Ovary (tissue), 9 donors: ENCODE results near the gene PSRC1. TPM values are rescaled to one million over a fixed set of nuclear protein-coding genes. Genes with fewer than 3 reads are reported as not detected.

Source experiments
- DNase-seq, 5 donors: peaks; one replicate each; pipeline ENCODE4 v3.0.0-alpha.2; 2019 to 2020
- H3K27ac ChIP-seq, 2 donors: fragments of 200-600 bp; one replicate each; pipeline versions ENCODE4 v1.5.1 to v1.8.0; 2019 to 2022
- H3K27me3 ChIP-seq: fragments of 200-600 bp; one replicate; pipeline ENCODE4 v1.8.0; 2022
- H3K36me3 ChIP-seq: fragments of 200-600 bp; sonication (generic); one replicate; pipeline ENCODE4 v1.5.1; 2019
- H3K4me1 ChIP-seq: one replicate; pipeline ENCODE4 v1.8.1; 2013; ENCODE audit warnings: mild to moderate bottlenecking, moderate library complexity; ENCODE audit not compliant: insufficient read depth
- H3K4me3 ChIP-seq: fragments of 200-600 bp; sonication (generic); one replicate; pipeline ENCODE4 v1.5.1; 2017
- H3K9me3 ChIP-seq, 2 donors: fragments of 200-600 bp in 1 of 2; sonication (generic) in 1 of 2; one replicate each; pipeline versions ENCODE4 v1.5.1 to v1.8.1; 2013 to 2019; ENCODE audit warnings: mild to moderate bottlenecking in 1 of 2, moderate library complexity in 1 of 2
- EP300 ChIP-seq: sonication (generic); formaldehyde crosslinking; IDR thresholded peaks from one replicate; pipeline ENCODE4 v1.6.1; 2017; ENCODE audit warnings: antibody characterized with exemption
- POLR2A ChIP-seq: fragments of 450-650 bp; IDR thresholded peaks from one replicate; pipeline ENCODE4 v1.6.1; 2017; ENCODE audit warnings: antibody characterized with exemption, mild to moderate bottlenecking, moderate library complexity
- WGBS, 3 donors: extraction: QIAGEN DNeasy Blood & Tissue Kit in 1 of 3; methylation state at CpG; one replicate each; pipeline versions ENCODE4 v1.1.5 to v1.1.7; 2013 to 2017; 5-methylcytosine and 5-hydroxymethylcytosine counted together
- intact Hi-C, 4 donors: fragments of 100-400 bp; cut with DNase I; formaldehyde crosslinking; loops; one replicate each; pipeline versions ENCODE4 v1.11.0 to v1.15.1; 2022 to 2023
- polyA plus RNA-seq, 2 donors: library from polyadenylated mRNA; stranded (reverse); fragments of 200-250 nt in 1 of 2; fragments of 350-450 nt in 1 of 2; fragmentation: Illumina TruSeq in 1 of 2; extraction: RNeasy Lipid Tissue Mini Kit (QIAGEN cat#74804) in 1 of 2; gene quantifications; one replicate each; pipeline ENCODE4 v1.2.3, GENCODE V29; 2013 to 2014
- total RNA-seq, 7 donors: library from RNA; depleted of rRNA in 2 of 7; stranded (reverse); fragments of >200 nt in 2 of 7; fragmentation: NEBNext Ultra II Directional in 3 of 7; extraction: Animal tissue kit (Norgen Biotek cat#: 25700) in 3 of 7; gene quantifications; one replicate each; pipeline versions ENCODE4 v1.1.0 to v1.2.4, GENCODE V29; 2016 to 2023
- TF ChIP-seq, protein P1 (sequence below), 3 donors: fragments of 450-650 bp in 2 of 3; fragments of 200-600 bp in 1 of 3; IDR thresholded peaks; one replicate each; pipeline versions ENCODE4 v1.5.1 to v1.8.0; 2016 to 2022; ENCODE audit warnings: antibody characterized with exemption in 3 of 3, mild to moderate bottlenecking in 1 of 3
- donor health status: DM: no; HTN: no; CAD: no; lungs with moderate emphysema.
- donor health status: DM: no; HTN: no; CAD: no.
- donor health status: Bipolar disorder and iron deficiency.
- donor health status: DM: yes; HTN: yes; CAD: no.
- donor health status: DM: no; HTN: no; CAD: no.
- donor health status: DM: yes; HTN: yes; CAD: no.

PSRC1 gene
- total and polyA plus RNA-seq, 9 donors, result 1.0 to 8.1 (median 5.3) TPM

DNA sequence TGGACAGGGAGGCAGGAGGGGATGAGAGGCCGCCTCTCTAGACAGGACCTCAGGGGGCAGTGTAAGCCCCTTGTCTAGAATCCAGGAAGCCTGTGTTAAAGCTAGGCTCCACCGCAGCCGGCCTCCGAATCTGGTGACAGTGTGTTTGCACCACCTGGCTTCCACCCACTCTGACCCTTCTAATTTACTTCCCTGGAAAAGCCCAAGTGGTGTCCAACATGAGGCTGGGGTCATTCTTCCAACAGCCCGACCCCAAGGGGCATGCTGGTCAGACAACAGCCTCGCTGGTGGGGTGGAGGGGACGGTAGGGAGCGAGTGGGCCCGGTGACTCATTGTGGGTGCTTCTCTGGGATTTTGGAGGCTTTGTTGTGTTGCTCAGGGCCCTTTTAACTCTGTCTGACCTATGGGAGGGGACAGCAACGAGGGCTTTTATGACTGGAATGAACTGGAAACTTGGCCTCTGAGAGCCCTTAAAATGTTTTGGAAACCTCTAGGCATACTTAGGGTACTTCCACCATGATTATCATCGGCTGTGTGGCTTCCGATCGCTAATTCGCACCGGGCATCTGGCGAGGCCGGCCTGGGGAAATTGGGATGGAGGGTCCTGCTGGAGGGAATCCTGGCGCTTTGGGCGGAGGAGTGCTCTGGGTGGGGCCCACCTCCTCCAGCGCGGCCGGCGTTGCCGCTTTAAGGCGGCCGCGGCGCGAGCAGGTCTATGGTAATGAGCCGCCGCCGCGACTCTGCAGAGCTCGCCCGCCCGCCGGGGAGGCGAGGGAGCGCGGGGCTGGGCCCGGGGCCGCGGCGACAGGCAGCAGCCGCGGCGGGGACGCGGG lies 33.9 kb downstream of the PSRC1 start, which contains the start of gene CELSR2:
CELSR2 (plus strand) TSS at position 743 of the 833 bp plus-strand sequence. CDS start 541 bp downstream, outside the sequence.
- Histone ChIP-seq H3K27ac (no peak within 1 kb of the TSS), H3K36me3 (no peaks in the 10 kb centered on the region), H3K9me3 (no peaks in the 10 kb centered on the region), H3K27me3 (no peaks in the 10 kb centered on the region), H3K4me1 (peaks cover 4% of the 10 kb centered on the region), H3K4me3 (peak within 1 kb of the TSS; percentile 59)
- peak in 3 of 5 donors; percentile 31 to 54 (median 49) for DNase-seq
- intact Hi-C loops, result no loop called here
- 10 to 16% (median 15%) methylated on average over 31 to 49 of the region's 49 CpGs for WGBS, 3 donors
- TF ChIP-seq EP300 (no peak), POLR2A (no peak)
- TF ChIP-seq, protein P1, sequence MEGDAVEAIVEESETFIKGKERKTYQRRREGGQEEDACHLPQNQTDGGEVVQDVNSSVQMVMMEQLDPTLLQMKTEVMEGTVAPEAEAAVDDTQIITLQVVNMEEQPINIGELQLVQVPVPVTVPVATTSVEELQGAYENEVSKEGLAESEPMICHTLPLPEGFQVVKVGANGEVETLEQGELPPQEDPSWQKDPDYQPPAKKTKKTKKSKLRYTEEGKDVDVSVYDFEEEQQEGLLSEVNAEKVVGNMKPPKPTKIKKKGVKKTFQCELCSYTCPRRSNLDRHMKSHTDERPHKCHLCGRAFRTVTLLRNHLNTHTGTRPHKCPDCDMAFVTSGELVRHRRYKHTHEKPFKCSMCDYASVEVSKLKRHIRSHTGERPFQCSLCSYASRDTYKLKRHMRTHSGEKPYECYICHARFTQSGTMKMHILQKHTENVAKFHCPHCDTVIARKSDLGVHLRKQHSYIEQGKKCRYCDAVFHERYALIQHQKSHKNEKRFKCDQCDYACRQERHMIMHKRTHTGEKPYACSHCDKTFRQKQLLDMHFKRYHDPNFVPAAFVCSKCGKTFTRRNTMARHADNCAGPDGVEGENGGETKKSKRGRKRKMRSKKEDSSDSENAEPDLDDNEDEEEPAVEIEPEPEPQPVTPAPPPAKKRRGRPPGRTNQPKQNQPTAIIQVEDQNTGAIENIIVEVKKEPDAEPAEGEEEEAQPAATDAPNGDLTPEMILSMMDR (IDR thresholded peaks at IDR 0.05), result no peak

DNA sequence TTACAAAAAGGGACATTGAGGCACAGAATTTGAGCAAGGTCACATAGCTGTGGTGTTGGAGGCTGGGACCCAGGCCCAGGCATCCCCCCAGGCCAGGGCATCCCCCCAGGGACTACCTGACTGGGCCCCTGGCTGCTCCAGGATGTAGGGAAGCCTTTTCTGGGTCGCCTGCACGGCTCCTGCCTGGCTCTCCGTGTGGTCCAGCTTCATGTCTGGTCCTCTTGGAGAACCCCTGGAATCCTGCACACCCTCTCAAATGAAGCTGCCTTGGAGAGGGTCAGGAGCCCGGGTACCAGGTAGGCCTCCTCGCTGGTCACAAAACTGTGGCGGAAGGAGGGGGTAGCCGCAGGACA lies 34.5 kb downstream of the PSRC1 start:
- H3K4me3 ChIP-seq, result no peak overlapping the region
- DNase-seq, result no peak
- no peak overlapping the region for H3K27ac ChIP-seq
- H3K9me3 ChIP-seq, result no peaks in the 10 kb centered on the region
- TF ChIP-seq EP300 (no peak), POLR2A (no peak)
- TF ChIP-seq, protein P1 (IDR thresholded peaks at IDR 0.05), result no peak
- WGBS, 3 donors, result 85 to 95% (median 90%) methylated on average over 7 of the region's 7 CpGs
- H3K27me3 ChIP-seq, result no peaks in the 10 kb centered on the region
- H3K36me3 ChIP-seq, result no peaks in the 10 kb centered on the region
- intact Hi-C loops, result no loop called here
- H3K4me1 ChIP-seq, result peaks cover 4% of the 10 kb centered on the region

DNA sequence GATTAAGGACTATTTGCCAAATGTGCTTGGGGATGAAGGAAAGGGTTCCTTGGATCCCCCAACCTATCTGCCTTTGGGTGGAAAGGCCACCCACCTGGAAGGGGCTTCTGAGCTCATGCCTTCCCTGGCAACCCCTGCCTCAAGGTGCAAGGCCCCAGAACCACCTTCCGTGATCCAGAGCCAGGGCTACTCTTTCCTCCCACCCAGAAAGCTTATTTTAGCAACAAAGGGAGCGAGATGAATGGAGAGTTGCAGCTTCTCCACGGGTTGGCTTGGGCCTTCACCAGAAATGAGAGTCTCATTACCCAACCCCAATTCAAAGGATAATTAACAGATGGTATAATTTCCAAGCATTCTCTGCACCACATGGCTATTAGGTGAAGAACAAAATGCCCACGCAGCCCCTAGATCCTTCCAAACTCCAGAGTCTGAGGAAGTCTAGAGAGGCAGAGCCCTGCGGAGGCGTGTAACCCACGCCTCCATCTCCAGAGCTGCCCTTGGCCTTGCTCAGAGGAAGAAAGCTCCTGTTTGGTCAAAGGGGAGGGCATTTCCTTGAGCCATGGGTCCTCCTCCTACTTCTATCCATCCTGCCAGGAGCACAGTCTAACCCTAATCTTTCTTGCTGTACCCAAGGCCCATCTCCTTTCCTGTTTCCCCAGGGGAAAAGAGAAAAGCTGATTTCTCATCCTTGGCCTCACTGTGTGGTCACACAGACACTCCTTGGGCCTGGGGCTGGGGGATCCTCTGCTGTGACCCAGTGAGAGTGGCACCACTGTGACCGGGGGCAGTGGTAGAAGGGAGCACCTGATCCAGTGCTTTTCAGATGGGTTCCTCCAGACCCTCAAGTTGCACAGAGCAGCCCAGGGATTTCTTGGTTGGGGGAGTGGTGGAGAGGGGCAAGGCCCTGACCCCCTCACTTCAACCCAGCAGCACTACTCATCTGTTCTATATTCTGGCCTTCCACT lies 35.3 kb downstream of the PSRC1 start:
- no peaks in the 10 kb centered on the region for H3K9me3 ChIP-seq
- H3K27ac ChIP-seq, result no peak overlapping the region
- DNase-seq, result peak in 1 of 5 donors; percentile 17
- 84 to 87% (median 84%) methylated on average over 8 of the region's 8 CpGs for WGBS, 3 donors
- intact Hi-C loops, result no loop called here
- no peaks in the 10 kb centered on the region for H3K27me3 ChIP-seq
- TF ChIP-seq EP300 (no peak), POLR2A (no peak)
- TF ChIP-seq, protein P1 (IDR thresholded peaks at IDR 0.05), result no peak
- H3K4me3 ChIP-seq, result no peak overlapping the region
- no peaks in the 10 kb centered on the region for H3K36me3 ChIP-seq
- peaks cover 4% of the 10 kb centered on the region for H3K4me1 ChIP-seq

DNA sequence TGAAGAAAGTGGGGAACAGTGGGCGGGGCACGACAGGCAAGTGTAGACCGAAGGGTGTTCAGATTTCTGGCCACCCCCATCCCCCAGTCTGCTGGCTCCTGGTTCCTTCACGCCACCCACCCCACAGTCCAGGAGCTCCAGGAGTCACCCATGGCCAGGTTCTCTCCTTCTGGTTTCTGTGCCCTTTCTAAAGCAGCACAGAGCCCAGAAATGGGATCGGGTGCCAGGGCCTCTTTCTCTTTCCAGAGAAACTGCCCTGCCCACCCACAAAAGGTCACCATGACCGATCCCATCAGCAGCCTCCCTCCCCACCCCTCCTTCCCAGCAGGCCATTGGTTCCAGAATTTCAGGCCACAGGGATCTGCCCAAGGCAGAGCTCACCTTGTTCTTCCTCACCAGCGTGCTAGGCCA lies 36.8 kb downstream of the PSRC1 start:
- TF ChIP-seq EP300, result no peak
- no peak for TF ChIP-seq POLR2A
- TF ChIP-seq, protein P1 (IDR thresholded peaks at IDR 0.05), result no peak
- Histone ChIP-seq H3K9me3 (no peaks in the 10 kb centered on the region), H3K27me3 (no peaks in the 10 kb centered on the region), H3K27ac (no peak overlapping the region), H3K4me1 (peaks cover 14% of the 10 kb centered on the region), H3K4me3 (no peak overlapping the region), H3K36me3 (no peaks in the 10 kb centered on the region)
- intact Hi-C loops, result no loop called here
- 70 to 71% (median 70%) methylated on average over 7 of the region's 7 CpGs for WGBS, 3 donors
- DNase-seq, result no peak
